ENCODE results near the gene FBXO36. TPM values are rescaled to one million over a fixed set of nuclear protein-coding genes. Genes with fewer than 3 reads are reported as not detected.
A peak's percentile ranks its signal among the peaks of the same experiment; 100 is the strongest.
"Not testable (repeated sequence)": the region's sequence is repeated elsewhere in the genome, so short reads cannot be mapped to it uniquely, and the experiment has no call there.

The FBXO36 gene, protein sequence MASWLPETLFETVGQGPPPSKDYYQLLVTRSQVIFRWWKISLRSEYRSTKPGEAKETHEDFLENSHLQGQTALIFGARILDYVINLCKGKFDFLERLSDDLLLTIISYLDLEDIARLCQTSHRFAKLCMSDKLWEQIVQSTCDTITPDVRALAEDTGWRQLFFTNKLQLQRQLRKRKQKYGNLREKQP
- 4.5 TPM for total RNA-seq

DNA sequence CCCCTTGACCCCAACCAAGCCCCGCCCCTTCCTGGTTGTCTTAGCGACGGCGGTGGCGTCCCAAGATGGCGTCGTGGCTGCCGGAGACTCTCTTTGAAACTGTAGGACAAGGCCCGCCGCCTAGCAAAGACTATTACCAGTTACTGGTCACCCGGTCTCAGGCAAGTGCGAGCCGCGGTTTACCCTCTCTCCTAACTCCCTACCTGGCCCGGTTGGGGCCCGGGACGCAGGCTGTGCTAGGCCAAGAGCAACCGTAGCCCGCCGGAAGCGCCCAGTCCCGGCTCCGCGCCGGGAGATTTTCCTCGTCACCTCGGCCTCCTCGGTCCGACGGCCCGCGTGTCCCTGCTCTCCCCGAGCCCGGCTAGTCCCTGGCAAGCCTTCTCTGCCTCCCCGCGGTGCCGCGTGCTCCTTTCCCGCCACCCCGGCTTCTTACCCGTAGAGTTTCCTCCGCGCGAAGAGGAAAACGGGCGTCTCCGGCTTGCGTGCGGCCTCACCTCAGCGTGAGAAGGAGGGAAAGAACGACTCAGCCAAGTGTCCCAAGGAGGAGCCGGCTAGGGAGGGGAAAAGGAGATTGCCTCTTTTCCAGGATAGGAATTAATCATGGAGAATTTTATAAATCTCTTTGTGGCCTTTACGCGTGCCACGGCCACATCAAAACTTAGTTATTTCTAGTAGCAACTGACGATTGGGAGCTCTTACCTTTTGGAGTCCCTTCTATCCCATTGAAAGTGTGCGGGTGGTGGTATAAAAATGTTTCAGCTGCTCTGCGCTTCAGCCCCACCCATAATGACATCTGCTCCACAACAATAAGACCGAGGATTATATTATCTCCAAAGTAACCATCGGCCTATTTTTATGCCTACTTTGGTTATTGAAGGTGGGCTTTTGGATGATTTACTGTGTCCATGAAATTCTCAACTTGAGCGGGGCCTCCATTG is at the start of gene FBXO36:
FBXO36 (plus strand) TSS at position 55 of the 938 bp plus-strand sequence; CDS start at position 66, 11 bp downstream.
- DNase-seq = peak; percentile 27

DNA sequence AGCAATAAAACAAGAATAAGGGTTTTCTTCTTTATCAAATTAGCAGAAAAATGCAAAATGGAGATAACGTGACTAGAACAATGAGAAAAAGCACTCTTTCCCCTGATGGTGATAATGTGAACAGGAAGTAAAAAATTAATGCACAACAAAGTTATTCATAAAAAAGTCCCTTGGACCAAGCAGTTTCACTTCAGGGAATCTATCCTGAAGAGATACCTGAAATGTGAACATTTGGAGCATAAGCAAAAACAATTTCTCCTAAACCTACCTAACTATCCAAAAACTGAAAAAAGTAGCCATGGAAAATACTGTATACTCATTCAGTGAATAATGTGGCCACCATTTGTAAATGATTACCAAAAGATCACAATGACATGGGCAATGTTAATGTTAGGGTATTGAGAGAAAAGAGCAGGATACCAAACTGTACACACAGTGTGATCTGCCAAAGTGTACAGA is 49.2 kb upstream of the FBXO36 start:
- no peak for DNase-seq

DNA sequence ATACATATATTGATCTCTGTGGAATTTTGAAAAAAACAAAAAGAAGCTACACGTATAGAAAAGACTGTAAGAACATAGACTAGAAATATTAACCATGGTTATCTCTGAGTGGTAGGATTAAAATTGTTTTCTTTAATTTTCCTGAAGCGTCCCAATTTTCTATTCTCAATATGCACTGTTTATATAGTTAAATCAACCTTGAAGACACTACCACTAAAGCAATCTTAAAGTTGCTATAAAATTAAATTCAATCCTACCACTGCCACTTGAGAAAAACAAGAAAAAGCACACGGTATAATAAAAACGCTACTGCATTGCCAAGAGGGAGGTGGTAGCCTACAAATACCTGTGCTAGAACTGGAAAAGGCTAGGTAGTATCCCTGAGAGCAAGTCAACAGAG is 47.7 kb upstream of the FBXO36 start:
- no peak for DNase-seq

DNA sequence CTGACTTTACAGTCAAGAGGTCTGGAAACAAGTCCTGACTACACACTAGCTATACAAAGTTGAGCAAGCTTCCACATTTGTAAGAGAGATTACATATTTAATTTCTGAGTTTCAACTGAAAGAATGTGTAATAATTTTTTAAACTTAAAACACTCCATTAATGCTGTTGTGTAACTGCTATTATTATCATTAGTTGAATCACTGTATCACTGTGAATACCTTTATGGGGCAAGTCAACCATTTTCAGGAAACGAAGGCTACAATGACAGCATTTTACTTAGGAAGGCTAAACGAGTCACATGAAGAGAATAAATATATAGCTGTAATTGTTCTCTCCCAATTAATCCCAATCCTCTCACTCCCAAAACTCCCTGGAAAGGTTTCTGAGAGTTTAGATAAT is 46.8 kb upstream of the FBXO36 start:
- DNase-seq = no peak

DNA sequence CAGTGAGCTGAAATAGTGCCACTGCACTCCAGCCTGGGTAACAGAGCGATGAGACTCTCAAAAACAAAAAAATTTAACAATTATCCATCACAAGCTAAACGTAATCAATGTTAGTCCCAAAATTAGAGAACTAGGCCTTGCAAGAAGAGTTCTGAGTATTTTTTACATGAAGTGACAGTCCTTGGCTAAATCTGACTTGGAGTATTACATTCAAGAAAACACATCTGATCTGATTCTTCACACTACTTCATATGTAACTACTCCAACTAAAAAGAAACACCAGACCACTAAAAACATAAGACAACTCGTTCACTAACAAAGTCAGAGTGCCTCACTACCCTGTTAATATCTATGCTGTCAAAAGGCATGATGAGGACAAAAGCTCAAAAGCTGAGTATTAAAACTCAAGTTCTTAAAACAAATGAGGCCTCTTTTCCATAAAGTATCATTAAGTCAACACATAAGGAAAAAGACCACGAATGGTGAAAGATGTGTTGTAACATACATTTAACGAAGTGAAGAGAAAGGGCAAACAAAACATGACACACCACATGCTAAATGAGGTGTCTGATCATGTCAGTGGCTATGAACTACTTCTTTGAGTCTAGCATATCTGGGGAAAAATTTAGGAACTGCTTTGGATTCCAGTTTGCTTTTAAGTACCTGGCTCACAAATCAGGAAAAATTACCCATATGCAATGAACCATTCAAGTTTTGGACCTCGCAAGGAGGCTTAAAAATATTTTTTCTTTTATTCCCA is 42.9 kb upstream of the FBXO36 start:
- DNase-seq = no peak

DNA sequence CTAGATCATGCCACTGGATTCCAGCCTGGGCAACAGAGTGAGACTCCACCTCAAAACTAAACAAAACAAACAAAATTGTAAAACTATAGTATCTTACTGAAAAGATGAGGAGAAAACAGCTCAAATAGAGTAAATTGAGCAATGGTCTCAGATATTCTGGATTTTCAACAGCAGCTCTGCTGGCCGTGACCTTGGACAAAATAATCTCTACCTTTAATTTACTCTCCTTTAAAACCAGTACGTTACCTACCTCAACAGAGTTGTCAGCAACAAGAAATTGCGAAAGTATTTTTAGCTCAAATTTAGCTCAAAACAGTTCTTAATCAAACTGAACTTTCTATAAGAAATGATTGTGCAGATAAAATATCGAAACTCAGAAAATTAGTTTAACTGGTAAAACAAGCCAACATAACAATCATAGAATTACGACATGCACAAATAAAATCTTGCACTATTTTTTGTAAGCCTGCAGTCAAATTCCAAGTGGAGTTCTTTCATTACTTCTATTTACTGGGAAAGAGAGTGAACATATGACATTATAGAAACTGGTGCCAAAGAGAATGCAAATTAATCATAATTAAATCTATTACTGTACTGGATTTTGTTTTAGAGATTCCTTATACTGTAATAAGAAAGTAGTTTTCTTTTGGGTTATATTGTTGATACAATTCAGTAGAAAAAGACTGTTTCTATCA is 41.3 kb upstream of the FBXO36 start:
- DNase-seq = no peak

DNA sequence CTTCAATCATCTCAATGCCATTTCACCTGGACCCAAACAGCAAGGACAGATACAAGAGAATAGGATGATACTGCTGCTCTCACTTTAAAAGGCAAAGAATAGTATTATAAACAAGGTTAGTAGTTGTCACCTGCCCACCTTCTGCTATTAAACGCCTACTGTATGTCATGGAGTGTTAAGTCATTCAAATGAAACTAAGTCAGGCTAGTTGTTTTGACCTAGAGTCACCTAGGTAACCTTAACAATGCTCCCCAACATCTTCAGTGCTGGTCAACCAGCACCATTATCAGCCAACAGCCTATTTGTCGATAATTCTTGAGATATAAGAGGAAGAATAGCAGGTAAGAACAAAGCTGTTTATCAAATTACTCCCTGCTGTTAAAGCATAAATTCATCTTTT is 39.7 kb upstream of the FBXO36 start:
- DNase-seq = no peak

DNA sequence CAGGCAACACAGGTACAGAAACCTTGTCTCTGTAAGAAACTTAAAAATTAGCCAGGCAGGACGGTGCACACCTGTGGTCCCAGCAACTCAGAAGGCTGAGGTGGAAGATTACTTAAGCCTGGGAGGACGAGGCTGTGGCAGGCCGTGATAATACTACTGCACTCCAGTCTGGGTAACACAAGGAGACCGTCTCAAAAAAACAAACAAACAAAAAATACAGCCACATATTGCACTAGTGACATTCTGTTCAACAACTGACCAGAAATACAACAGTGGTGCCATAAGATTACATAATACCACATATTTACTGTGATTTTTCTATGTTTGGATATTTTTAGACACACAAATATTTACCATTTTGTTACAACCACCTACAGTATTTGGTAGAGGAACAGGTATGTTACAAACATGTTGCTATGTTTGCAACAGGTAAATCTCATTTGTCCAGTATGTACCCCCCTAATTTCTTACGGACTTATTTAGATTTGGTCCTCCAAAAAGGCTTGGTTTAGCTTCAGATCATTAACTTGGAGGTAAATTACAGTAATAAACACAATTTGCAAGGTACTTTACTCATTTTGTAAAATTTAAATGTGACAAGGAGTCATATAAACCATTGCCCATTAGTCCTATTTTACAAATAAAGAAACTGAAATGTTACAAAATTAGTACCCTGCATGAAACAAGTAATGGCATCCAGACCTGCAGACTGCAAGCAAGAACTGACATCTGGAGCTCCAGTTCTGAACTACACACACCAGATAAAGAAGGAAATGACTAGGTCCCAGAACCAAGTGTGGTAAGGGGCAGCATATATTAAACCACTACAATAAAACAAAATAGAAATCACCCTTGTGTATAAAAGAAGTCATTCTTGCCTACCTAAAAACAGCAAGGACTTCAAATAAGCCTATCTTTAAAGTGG is 37.3 kb upstream of the FBXO36 start:
- DNase-seq = no peak

DNA sequence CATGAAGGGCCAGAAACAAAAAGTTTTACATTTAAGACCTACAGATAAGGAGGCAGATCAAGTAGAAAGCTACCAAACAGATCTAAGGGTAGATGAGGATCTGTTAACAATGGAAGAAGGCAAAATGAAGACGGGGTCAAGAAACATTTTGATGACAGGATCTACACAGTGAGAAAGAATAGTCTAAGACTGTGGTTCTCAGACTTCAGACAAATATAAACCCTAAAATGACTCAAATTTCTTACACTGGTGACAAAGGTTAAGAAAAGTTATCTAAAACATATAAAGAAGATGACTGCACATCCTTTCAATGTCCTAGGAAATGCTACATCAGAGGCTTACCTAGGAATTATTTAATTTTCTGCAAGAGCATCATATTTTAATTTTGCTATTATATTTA is 34.9 kb upstream of the FBXO36 start:
- DNase-seq = no peak

DNA sequence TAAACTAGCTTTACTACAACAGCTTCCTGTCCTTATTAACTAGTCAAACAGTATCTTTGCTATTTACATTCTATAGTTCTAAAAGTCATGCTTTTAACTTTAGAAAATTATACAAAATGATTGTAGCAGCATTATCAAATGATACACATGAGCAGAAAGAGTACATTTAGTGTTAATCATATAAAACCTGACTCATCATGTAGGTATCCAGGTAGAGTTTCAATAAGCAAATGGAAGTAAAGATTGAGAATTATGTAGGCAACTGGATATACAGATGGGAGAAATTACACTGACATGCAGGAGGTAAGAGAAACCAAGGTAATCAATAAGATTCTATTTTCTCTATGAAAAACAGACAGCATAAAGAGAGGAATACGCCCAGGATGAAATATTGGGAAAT is 34.3 kb upstream of the FBXO36 start:
- no peak for DNase-seq

DNA sequence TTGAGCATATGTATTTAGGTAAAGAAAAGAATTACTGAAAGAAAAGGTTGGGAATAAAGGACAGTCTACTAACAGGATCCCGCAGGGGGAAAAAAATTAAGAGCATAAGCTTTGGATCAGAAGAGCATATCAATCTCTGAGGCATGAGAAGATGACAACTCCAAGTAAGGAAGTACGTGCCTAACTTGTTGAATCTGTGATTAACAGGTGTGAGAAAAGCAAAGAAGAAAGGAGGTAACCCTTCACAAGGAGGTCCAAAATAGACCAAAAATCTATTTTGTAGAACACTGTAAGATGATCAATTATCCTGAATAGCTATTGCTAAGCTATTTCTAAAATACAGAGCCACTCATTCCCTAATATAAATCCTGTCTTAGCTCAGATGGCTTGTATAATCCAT is 33.3 kb upstream of the FBXO36 start:
- no peak for DNase-seq

DNA sequence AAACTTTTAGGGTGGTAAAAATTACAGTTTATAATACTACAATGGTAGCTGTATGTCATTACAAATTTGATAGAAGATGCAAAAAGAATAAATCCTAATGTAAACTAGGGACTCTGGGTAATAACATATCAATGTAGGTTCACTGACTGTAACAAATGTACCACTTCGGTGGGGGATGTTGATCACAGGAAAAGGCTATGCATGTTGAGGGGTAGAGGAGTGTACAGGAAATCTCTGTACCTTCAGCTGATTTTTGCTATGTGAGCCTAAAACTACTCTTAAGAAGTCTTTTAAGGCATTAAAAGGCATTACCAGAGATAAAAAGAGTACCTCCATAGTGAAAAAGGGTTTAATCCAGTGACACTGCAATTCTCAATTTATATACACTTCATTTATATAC is 25.4 kb upstream of the FBXO36 start:
- DNase-seq = no peak

DNA sequence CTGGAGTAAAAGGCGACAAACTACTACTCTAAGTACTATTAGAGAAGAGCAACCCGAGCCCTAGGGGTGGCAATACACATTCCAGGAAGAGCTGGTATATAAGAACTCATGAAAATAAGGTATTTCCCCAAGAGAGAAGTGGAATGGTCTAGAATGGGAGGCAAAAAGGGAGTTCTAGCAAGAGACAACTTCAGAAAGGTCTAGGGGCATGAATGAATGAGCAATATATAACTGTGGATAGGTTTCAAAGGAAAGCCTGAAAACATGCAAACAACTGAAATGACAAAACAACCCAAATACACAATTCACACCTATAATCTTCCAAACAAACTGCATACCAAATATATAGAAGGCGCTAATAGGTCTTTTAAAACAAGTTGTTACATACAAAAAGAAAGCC is 22.7 kb upstream of the FBXO36 start:
- no peak for DNase-seq

DNA sequence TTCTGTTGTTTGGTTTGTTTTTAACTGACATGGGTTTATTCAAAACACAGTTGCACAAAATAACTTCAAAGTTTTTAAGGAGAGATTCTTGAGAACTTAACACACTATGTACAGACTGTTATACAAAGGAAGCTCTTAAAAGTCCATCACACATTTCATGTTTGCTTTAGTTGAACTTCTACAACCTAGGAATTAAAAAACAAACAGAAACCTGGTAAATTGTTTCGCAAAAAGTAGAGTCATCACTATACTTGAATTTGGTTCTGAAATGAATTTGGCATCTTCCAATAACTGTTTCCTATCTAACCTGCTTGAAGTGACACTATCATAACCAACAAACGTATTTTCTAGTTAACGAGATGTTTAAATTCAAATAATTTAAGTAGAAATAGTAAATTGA is 22.3 kb upstream of the FBXO36 start:
- DNase-seq = no peak

DNA sequence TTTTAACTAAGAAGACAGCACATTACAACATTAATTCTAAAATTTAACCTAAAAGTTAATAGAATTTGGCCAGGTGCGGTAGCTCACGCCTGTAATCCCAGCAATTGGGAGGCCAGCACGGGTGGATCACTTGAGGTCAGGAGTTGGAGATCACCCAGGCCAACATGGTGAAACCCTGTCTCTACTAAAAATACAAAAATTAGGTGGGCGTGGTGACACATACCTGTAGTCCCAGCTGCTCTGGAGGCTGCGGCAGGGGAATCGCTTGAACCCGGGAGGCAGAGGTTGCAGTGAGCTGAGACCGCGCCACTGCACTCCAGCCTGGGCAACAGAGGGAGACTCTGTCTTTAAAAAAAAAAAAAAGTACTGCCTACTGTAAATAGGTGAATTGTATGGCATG is 21.8 kb upstream of the FBXO36 start:
- DNase-seq = not testable (repeated sequence)

DNA sequence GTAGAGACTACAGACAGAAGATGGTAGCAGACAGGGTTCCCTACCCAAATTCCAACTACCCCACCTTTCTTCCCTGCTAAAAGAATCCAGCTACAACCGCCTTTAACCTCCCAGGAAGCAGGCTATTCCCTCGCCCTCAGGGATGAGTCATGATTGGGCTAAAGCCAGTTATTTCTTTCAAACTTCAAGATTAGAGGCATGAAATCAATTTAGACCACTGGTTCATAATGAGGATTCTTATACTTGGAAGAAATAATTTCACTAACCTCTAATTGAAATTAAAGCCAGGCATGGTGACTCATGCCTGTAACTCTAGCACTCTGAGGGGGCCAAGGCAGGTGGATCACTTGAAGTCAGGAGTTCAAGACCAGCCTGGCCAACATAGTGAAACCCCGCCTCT is 20.5 kb upstream of the FBXO36 start:
- no peak for DNase-seq

DNA sequence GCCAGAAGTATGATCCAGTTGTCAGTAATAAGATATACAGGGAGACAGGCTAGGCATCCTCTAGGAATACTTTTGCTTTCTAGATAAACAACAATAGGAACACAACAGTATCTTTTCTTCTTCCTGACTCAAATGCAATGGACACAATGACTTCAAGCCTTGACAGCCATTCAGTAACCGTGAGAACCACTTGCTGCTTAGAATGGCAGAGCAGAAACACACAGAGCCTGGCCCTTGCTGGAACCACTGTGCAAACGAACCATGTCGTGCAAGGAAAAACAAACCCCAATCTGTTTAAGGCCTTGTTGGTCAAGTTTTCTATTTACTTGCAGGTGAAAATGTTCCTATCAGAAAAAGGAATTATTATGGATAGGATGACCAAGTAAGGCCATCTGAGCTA is 19.3 kb upstream of the FBXO36 start:
- no peak for DNase-seq

DNA sequence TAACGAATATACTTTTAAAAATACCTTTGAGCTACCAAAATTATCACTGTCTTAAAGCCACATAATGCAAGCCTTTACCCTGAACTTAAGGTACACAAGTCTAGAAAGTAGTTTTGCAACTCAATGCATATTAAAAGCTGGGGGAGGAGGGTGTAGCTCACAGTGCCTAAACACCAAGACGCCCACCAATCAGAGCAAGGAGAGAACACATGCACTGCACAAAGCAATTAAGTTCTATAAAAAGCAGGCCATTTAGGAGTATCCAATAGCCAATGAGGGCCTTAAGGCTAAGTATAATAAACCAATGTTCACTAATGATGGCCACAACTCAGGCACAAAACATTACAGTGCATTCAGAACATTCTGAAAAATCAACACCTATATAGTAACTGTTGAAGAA is 16.7 kb upstream of the FBXO36 start:
- no peak for DNase-seq

DNA sequence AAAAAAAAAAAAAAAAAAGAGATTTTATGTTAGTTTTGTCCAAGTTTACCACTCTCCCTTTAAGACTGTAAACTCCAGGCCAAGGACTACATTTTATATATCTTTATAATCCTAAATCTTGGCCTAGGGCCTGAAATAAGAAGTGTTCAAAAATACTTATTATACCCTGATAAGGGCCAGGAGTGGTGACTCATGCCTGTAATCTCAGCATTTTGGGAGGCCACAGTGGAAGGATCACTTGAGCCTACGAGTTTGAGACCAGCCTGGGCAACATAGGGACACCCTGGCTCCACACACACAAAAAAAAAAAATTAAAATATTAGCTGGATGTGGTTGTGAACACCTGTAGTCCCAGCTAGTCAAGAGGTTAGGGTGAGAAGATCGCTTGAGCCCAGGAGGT is 13.2 kb upstream of the FBXO36 start:
- no peak for DNase-seq

DNA sequence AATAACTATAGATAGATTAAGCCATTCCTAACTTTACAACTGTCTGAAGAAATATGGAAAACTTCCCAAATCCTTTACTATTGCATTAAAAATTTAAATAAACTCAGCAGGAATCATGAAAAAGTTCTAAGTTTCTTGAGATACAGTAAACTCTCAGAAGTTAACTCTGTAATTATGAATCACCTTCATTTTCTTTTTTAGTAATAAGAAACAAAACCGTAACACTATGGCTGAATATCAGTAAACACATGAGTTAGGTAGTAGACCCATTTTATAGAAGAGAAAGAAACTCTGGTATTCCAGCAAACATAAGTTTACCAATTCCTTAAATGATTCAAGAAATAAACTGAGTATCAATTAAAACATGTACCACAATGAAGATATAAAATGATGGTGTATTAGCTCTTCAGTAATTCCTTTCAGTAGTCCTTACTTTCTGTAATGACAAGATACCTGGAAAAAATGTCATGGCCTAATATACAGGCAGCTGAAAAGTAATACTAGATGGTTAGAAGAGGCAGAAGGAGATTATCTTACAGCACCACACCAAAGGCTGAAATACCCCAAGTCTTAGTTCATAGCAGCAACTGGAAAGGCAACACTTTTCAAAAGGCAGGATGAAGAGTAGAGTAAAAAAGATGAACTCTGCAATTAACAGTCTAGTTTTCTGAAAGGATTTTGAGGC is 12.0 kb upstream of the FBXO36 start:
- DNase-seq = no peak

Measured in skin of body (tissue), 2 donors.